HepG2 (cell line): Measurements from ENCODE around the gene SKIDA1.

Experiments used
- CHCHD3 ChIP-seq: sonication (generic); formaldehyde crosslinking; IDR thresholded peaks from 2 replicates; pipeline ENCODE4 v1.8.0; 2022; ENCODE audit warnings: mild to moderate bottlenecking, missing genetic modification reagents, moderate library complexity
- CHD2 ChIP-seq: IDR thresholded peaks from 2 replicates; pipeline ENCODE4 v1.6.1; 2011; ENCODE audit warnings: low read depth, low read length, improper control_type of control experiment
- EHMT2 ChIP-seq: fragments of 200-600 bp; sonication (generic); IDR thresholded peaks from 2 replicates; pipeline ENCODE4 v1.7.0; 2017; ENCODE audit warnings: antibody characterized with exemption, low read depth, low read length, borderline replicate concordance
- ELF1 ChIP-seq: sonication (generic); formaldehyde crosslinking; IDR thresholded peaks from 2 replicates; pipeline ENCODE4 v1.4.0; 2020; ENCODE audit warnings: missing genetic modification reagents
- FOSL1 ChIP-seq: sonication (generic); formaldehyde crosslinking; IDR thresholded peaks from 2 replicates; pipeline ENCODE4 v1.9.0; 2021; ENCODE audit warnings: missing genetic modification reagents, borderline replicate concordance
- POLR2A ChIP-seq, 2 experiments: IDR thresholded peaks; 2 replicates each; pipeline ENCODE4 v1.6.1; 2011; ENCODE audit warnings: low read depth in 2 of 2, low read length in 2 of 2, mild to moderate bottlenecking in 1 of 2, moderate library complexity in 1 of 2; ENCODE audit not compliant: insufficient read depth in 1 of 2
- ZBTB21 ChIP-seq: sonication (generic); formaldehyde crosslinking; IDR thresholded peaks from 2 replicates; pipeline ENCODE4 v1.4.0; 2020; ENCODE audit warnings: missing genetic modification reagents
- ZBTB4 ChIP-seq: sonication (generic); formaldehyde crosslinking; IDR thresholded peaks from 2 replicates; pipeline ENCODE4 v1.4.0; 2020; ENCODE audit warnings: missing genetic modification reagents, mild to moderate bottlenecking, borderline replicate concordance
- ZFP62 ChIP-seq: sonication (generic); formaldehyde crosslinking; IDR thresholded peaks from 2 replicates; pipeline ENCODE4 v1.4.0; 2020; ENCODE audit warnings: missing genetic modification reagents
- ZKSCAN5 ChIP-seq: sonication (generic); formaldehyde crosslinking; IDR thresholded peaks from 2 replicates; pipeline ENCODE4 v1.5.1; 2020; ENCODE audit warnings: mild to moderate bottlenecking, missing genetic modification reagents
- ZSCAN21 ChIP-seq: sonication (generic); formaldehyde crosslinking; IDR thresholded peaks from 2 replicates; pipeline ENCODE4 v1.8.0; 2022; ENCODE audit warnings: mild to moderate bottlenecking, missing genetic modification reagents, moderate library complexity, borderline replicate concordance
- ZSCAN30 ChIP-seq: sonication (generic); formaldehyde crosslinking; IDR thresholded peaks from 2 replicates; pipeline ENCODE4 v1.5.0; 2020; ENCODE audit warnings: mild to moderate bottlenecking, missing genetic modification reagents

GRCh38 chr10:21514818-21515351 is 10.6 kb downstream of the SKIDA1 start:
- TF ChIP-seq CHCHD3 (no peak), ZSCAN30 (CRISPR knock-in tag) (no peak), ZBTB21 (CRISPR knock-in tag) (no peak), ZSCAN21 (CRISPR knock-in tag) (no peak), FOSL1 (CRISPR knock-in tag) (no peak), ELF1 (CRISPR knock-in tag) (no peak), ZKSCAN5 (CRISPR knock-in tag) (no peak), ZBTB4 (no peak), EHMT2 (no peak), CHD2 (no peak), ZFP62 (CRISPR knock-in tag) (no peak), POLR2A (IDR thresholded peaks at IDR 0.05; ENCODE audit: insufficient read depth in 1 of 2, low read depth in 2 of 2, low read length in 2 of 2) (no peak)
